ENCODE data around the gene RBMS3.

GRCh38 chr3:29277249-29277648 is 3.6 kb upstream of the RBMS3 start:
- no peak for TF ChIP-seq POLR2A (IDR thresholded peaks at IDR 0.05)
- no peak for TF ChIP-seq EP300 (IDR thresholded peaks at IDR 0.05)
- TF ChIP-seq, protein P1, sequence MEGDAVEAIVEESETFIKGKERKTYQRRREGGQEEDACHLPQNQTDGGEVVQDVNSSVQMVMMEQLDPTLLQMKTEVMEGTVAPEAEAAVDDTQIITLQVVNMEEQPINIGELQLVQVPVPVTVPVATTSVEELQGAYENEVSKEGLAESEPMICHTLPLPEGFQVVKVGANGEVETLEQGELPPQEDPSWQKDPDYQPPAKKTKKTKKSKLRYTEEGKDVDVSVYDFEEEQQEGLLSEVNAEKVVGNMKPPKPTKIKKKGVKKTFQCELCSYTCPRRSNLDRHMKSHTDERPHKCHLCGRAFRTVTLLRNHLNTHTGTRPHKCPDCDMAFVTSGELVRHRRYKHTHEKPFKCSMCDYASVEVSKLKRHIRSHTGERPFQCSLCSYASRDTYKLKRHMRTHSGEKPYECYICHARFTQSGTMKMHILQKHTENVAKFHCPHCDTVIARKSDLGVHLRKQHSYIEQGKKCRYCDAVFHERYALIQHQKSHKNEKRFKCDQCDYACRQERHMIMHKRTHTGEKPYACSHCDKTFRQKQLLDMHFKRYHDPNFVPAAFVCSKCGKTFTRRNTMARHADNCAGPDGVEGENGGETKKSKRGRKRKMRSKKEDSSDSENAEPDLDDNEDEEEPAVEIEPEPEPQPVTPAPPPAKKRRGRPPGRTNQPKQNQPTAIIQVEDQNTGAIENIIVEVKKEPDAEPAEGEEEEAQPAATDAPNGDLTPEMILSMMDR (IDR thresholded peaks at IDR 0.05): no peak
